NB4 (cell line): ENCODE results near the gene PRH1.

Experiments used
- POLR2A ChIP-seq: IDR thresholded peaks from 2 replicates; pipeline ENCODE4 v1.6.1; 2011; ENCODE audit warnings: mild to moderate bottlenecking; ENCODE audit not compliant: insufficient read length; ENCODE audit errors: extremely low read depth
- TF ChIP-seq, protein P1 (sequence below): IDR thresholded peaks from one replicate; pipeline ENCODE4 v1.5.1; 2012; ENCODE audit warnings: low read depth, low read length

DNA sequence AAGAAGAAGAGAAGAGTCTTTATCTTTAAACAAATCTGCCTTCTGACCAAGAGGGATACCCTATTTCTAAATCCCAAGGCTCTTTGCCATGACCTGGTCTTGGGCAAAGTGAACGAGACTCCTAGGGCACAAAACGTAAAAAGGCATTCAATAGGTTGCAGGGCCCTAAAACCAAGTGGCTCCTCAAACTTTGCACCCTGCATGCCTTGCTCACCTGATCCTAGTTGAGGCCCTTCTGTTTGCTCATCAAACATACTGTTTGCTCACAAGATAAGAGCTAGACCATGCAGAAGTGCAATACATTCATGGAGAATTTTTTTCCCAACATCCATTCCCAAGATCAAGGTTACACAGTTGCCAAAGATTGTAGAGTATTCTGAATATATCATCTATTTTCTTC, 7.9 kb upstream of the PRH1 start:
- TF ChIP-seq, protein P1, sequence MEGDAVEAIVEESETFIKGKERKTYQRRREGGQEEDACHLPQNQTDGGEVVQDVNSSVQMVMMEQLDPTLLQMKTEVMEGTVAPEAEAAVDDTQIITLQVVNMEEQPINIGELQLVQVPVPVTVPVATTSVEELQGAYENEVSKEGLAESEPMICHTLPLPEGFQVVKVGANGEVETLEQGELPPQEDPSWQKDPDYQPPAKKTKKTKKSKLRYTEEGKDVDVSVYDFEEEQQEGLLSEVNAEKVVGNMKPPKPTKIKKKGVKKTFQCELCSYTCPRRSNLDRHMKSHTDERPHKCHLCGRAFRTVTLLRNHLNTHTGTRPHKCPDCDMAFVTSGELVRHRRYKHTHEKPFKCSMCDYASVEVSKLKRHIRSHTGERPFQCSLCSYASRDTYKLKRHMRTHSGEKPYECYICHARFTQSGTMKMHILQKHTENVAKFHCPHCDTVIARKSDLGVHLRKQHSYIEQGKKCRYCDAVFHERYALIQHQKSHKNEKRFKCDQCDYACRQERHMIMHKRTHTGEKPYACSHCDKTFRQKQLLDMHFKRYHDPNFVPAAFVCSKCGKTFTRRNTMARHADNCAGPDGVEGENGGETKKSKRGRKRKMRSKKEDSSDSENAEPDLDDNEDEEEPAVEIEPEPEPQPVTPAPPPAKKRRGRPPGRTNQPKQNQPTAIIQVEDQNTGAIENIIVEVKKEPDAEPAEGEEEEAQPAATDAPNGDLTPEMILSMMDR, result no peak
- no peak for TF ChIP-seq POLR2A
